Activated T-cell treated with anti-CD3 and anti-CD28 coated beads, Interleukin-2, amount 50 U/mL, for 4 hours (primary cell): ENCODE results near the gene ALKBH3. TPM values are rescaled to one million over a fixed set of nuclear protein-coding genes. Genes with fewer than 3 reads are reported as not detected.

ENCODE experiments used
- ATAC-seq, 2 donors: fragments of 200-7000 bp; cut with Tn5 transposase; one replicate each; pipeline ENCODE4 v1.10.0; 2021
- DNase-seq: peaks from one replicate; pipeline ENCODE4 v3.0.0-alpha.2; 2020
- H3K27me3 Mint-ChIP-seq: one replicate; pipeline ENCODE4 v1.8.0; 2021; ENCODE audit warnings: low read depth, mixed read lengths
- H3K36me3 Mint-ChIP-seq: one replicate; pipeline ENCODE4 v1.8.0; 2022; ENCODE audit warnings: mixed read lengths; ENCODE audit not compliant: insufficient read depth
- H3K4me1 Mint-ChIP-seq: one replicate; pipeline ENCODE4 v1.8.0; 2021; ENCODE audit warnings: low read depth, mixed read lengths
- H3K4me3 Mint-ChIP-seq: one replicate; pipeline ENCODE4 v1.8.0; 2021; ENCODE audit warnings: mild to moderate bottlenecking, moderate library complexity, mixed read lengths
- H3K9me3 Mint-ChIP-seq: one replicate; pipeline ENCODE4 v1.8.0; 2021; ENCODE audit warnings: mixed read lengths
- total RNA-seq, 3 donors: library from RNA; stranded (reverse); gene quantifications; one replicate each; pipeline ENCODE4 v1.2.1, GENCODE V29; 2021

Gene ALKBH3
- total RNA-seq, 3 donors from 2014 or later: 43.1 to 59.1 (median 58.0) TPM

DNA sequence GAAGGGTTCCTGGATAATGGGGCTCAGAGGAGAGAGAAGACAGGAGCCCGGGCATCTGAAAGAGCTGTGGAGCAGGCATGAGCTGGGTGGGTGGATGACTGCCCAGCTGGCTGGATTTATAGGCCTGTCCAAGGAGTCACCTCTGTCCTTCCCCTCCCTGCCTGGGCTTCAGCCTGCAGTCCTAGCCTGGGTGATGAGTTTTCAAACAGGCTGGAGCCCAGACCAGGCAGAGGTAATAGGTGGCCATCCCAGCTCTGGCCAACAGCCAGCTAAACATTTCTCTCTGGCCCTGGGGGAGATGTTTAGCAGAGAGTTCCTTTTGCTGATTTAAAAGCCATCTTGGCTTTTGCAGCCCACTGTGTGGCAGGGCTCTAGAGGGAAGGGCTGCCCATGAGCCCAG, 67.2 kb downstream of the ALKBH3 start:
- Mint-ChIP-seq H3K4me1 (peaks cover 13% of the 10 kb centered on the region), H3K4me3 (no peak overlapping the region), H3K9me3 (no peaks in the 10 kb centered on the region), H3K27me3 (peaks cover 61% of the 10 kb centered on the region), H3K36me3 (no peaks in the 10 kb centered on the region)
- no peak for DNase-seq
- no peak for ATAC-seq

DNA sequence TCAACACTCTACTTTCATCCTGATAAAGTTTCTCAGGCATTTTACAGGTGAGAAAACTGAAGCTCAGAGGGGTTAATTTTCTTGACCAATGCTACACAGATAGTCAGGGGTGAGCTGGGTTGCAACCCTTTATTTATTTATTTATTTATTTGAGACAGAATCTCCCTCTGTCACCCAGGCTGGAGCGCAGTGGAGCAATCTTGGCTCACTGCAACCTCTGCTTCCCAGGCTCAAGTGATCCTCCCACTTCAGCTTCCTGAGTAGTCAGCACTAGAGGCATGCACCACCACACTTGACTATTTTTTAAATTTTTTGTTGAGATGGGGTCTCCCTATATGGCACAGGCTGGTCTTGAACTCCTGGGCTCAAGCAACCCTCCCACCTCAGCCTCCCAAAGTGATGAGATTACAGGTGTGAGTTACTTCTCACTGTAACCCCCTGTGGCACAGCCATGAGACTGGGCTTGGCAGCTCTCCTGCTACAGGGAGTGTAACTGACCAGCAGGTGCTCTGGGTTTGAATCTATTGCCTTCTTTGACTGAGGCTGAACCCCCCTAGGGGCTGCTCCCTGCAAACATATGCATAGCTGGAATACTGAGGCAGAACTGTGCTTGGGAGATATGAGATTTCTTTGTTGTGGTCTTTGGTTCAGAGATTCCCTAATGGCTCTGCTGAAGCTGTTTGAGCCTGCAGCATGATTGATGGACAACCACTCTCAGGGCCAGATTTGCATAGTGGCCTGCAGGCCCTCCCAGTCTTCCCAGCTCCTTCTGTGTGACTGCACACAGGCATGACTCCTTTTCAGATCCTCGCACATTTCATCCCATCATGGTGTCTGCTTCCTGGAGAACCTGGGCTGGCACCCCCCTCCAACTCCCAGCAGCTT, 68.0 kb downstream of the ALKBH3 start:
- Mint-ChIP-seq H3K36me3 (no peaks in the 10 kb centered on the region), H3K4me3 (no peak overlapping the region), H3K9me3 (no peaks in the 10 kb centered on the region), H3K27me3 (peaks cover 61% of the 10 kb centered on the region), H3K4me1 (peaks cover 10% of the 10 kb centered on the region)
- DNase-seq: no peak
- ATAC-seq: no peak

DNA sequence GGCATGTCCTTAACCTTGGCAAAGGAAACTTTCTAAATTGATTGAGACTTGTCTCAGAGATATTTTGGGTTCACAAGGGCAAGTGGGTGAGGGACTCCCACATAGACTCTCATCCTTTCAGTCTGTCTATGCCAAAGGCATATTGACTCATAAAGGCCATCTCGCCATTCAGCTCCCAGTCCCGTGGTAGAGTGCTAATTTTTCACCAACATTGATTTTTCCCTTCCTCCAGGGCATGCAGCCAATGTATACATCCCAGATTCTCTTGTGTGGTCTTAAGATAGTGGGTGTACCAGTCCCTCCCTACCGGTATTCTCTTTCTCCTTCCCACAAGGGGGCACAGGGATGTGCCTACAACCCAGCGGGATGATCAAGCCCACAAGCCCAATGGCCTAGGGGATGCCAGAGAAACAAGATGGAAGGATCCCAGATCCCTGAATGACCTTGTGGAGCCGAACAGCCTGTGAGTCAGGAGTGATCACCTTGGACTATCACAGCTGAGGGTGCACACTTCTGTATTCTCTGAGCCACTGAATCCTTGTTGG, 69.8 kb downstream of the ALKBH3 start:
- H3K27me3 Mint-ChIP-seq: peaks cover 52% of the 10 kb centered on the region
- DNase-seq: no peak
- no peaks in the 10 kb centered on the region for H3K4me1 Mint-ChIP-seq
- H3K4me3 Mint-ChIP-seq: no peak overlapping the region
- ATAC-seq: no peak
- no peaks in the 10 kb centered on the region for H3K9me3 Mint-ChIP-seq
- no peaks in the 10 kb centered on the region for H3K36me3 Mint-ChIP-seq

DNA sequence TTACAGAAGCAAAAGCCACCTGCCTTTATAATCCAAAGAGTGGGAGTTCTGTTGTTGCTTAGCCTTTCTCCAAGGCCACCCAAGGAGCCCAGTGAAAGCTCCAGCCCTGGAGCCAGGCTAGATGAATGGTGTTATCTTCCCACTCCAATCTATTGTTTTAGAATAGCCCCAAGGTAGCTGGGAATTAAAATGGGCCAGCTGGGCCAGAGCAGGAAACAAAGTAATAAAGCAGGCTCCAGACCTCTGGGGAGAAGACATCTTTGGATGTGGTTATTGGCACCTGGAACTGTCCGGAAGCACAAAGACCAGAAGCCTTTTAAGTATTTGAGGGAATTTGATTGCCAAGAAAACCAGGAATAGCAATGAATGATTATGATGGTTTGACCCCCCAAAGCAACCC, 70.6 kb downstream of the ALKBH3 start:
- Mint-ChIP-seq H3K4me3 (no peak overlapping the region), H3K36me3 (no peaks in the 10 kb centered on the region), H3K9me3 (no peaks in the 10 kb centered on the region), H3K4me1 (no peaks in the 10 kb centered on the region), H3K27me3 (peaks cover 45% of the 10 kb centered on the region)
- DNase-seq: no peak
- no peak for ATAC-seq

DNA sequence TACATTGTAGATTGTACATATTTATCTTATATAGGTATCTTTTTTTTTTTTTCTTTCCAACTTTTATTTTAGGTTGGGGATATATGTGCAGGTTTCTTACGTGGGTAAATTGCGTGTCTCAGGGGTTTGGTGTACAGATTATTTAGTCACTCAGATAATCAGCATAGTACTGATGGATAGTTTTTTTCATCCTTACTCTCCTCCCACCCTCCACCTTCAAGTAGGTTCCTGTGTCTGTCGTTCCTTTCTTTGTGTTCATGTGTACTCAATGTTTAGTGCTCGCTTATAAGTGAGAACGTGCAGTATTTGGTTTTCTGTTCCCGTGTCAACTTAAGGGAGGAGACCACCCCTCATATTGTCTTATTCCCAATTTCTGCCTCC, 71.4 kb downstream of the ALKBH3 start:
- Mint-ChIP-seq H3K4me1 (no peaks in the 10 kb centered on the region), H3K9me3 (no peaks in the 10 kb centered on the region), H3K4me3 (no peak overlapping the region), H3K27me3 (peaks cover 41% of the 10 kb centered on the region), H3K36me3 (no peaks in the 10 kb centered on the region)
- DNase-seq (no peak), ATAC-seq (no peak)

DNA sequence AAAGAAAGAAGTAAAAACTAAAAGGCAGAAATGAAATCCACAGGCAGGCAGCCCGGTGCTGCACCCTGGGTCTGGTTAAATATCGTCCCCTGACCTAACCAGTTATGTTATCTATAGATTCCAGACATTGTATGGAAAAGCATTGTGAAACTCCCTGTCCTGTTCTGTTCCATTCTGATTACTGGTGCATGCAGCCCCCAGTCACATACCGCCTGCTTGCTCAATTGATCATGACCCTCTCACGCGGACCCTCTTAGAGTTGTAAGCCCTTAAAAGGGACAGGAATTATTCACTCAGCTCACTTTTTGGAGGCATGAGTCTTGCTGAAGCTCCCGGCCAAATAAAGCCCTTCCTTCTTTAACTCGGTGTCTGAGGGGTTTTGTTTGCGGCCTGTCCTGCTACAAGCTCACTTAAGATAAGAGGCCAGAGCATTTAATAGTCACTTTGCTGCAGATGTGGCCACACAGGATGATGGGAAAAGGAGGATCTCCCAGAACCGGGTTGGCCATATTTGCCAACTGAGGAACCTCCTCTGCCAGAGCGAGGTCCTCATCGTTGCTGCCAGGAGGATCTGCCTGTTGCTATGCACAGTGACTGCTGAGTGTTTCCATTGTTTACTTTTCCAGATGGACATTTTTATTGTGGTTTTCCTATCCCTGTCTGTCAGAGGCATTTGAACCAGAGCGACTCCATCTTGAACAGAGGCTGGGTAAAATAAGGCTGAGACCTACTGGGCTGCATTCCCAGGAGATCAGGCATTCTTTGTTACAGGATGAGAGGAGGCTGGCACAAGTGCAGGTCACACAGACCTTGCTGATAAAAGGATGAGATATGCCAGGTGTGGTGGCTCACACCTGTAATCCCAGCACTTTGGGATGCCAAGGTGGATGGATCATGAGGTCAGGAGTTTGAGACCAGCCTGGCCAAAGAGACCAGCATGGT, 72.0 kb downstream of the ALKBH3 start:
- H3K27me3 Mint-ChIP-seq: peaks cover 35% of the 10 kb centered on the region
- no peak for ATAC-seq
- DNase-seq: no peak

DNA sequence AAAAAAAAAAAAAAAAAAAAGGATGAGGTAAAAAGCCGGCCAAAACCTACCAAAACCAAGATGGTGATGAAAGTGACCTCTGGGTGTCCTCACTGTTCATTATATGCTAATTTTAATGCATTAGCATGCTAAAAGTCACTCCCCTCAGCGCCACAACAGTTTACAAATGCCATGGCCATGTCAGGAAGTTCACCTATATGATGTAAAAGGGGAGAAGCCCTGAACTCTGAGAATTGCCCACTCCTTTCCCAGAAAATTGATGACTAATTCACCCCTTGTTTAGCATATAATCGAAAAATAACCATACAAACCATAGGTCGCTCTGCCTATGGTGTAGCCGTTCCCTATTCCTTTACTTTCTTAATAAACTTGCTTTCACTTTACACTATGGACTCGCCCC, 72.9 kb downstream of the ALKBH3 start:
- no peak overlapping the region for H3K4me3 Mint-ChIP-seq
- DNase-seq: no peak
- no peak for ATAC-seq
- H3K27me3 Mint-ChIP-seq: peaks cover 34% of the 10 kb centered on the region
- no peaks in the 10 kb centered on the region for H3K36me3 Mint-ChIP-seq
- H3K9me3 Mint-ChIP-seq: no peaks in the 10 kb centered on the region
- H3K4me1 Mint-ChIP-seq: no peaks in the 10 kb centered on the region

More for the DNA sequence above, 72.0 kb downstream of the ALKBH3 start:
- no peak overlapping the region for H3K4me3 Mint-ChIP-seq
- no peaks in the 10 kb centered on the region for H3K36me3 Mint-ChIP-seq
- H3K4me1 Mint-ChIP-seq: no peaks in the 10 kb centered on the region
- no peaks in the 10 kb centered on the region for H3K9me3 Mint-ChIP-seq

DNA sequence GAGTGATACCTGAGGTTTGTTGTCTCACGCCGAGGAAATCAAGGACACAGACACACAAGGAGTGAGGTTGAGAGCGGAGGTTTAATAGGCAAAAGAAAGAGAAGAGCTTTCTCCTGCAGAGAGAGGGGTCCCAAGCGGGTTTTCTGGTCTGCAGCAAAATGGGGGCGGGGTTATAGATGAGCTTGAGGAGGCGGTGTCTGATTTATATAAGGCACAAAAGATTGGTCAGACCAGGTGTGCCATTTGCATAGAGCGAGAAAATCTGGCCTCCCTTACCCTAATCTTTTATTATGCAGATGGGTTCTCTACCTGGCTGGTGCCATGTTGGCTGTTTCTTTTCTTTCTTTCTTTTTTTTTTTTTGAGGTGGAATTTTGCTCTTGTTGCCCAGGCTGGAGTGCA, 73.6 kb downstream of the ALKBH3 start:
- H3K27me3 Mint-ChIP-seq: peaks cover 30% of the 10 kb centered on the region
- no peaks in the 10 kb centered on the region for H3K36me3 Mint-ChIP-seq
- no peak for DNase-seq
- no peak overlapping the region for H3K4me3 Mint-ChIP-seq
- no peaks in the 10 kb centered on the region for H3K9me3 Mint-ChIP-seq
- ATAC-seq: no peak
- no peaks in the 10 kb centered on the region for H3K4me1 Mint-ChIP-seq

DNA sequence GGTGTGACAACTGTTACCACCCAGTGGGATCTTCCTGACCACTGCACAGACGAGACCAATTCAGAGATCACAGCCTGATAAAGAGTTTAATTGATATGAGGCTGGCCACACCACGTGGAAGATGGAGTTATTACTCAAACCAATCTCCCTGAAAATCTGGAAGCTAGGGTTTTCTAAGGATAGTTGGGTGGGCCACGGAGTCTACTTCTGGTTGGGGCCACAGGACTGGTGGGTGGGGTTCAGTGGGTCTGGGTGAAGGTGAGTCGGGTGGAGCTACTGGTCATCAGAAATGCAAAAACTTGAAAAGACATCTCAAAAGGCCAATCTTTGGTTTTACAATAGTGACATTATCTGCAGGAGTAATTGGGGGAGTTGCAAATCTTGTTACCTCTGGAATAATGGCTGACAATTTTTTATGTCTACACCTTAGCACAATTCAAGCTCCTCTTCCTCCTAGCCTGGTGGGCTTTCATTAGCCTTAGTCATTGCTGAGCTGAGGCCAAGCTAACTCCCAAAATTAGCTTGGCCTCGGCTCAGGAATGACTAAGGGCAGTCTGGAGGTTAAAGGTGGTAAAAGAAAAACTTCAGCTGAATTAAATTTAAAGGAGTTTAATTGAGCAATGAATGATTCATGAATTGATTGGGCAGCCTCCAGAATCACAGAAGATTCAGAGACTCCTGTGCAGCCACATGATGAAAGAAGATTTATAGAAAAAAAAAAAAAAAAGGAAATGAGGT, 74.9 kb downstream of the ALKBH3 start:
- H3K27me3 Mint-ChIP-seq: peaks cover 30% of the 10 kb centered on the region
- ATAC-seq (no peak), DNase-seq (no peak)
- H3K36me3 Mint-ChIP-seq: no peaks in the 10 kb centered on the region
- H3K4me3 Mint-ChIP-seq: no peak overlapping the region
- H3K9me3 Mint-ChIP-seq: no peaks in the 10 kb centered on the region
- H3K4me1 Mint-ChIP-seq: no peaks in the 10 kb centered on the region

DNA sequence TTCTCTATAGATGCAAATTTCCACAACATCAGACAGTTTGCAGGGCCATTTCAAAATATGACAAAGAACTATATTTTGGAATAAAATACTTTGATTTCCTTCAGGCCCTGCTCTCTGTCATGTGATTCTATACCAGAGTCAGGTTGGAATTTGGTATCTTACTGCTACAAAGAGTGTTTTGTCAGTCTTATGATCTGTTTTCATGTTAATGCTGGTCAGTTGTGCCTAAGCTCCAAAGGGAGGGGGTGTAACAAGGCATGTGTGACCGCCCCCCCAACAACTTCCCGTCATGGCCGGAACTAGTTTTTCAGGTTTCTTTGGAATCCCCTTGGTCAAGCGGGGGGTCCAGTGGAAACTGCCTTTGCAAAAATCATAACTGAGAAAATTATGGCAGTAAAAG, 76.9 kb downstream of the ALKBH3 start:
- H3K27me3 Mint-ChIP-seq: peaks cover 31% of the 10 kb centered on the region
- H3K4me1 Mint-ChIP-seq: no peaks in the 10 kb centered on the region
- H3K36me3 Mint-ChIP-seq: no peaks in the 10 kb centered on the region
- H3K9me3 Mint-ChIP-seq: no peaks in the 10 kb centered on the region
- ATAC-seq (no peak), DNase-seq (no peak)
- no peak overlapping the region for H3K4me3 Mint-ChIP-seq

DNA sequence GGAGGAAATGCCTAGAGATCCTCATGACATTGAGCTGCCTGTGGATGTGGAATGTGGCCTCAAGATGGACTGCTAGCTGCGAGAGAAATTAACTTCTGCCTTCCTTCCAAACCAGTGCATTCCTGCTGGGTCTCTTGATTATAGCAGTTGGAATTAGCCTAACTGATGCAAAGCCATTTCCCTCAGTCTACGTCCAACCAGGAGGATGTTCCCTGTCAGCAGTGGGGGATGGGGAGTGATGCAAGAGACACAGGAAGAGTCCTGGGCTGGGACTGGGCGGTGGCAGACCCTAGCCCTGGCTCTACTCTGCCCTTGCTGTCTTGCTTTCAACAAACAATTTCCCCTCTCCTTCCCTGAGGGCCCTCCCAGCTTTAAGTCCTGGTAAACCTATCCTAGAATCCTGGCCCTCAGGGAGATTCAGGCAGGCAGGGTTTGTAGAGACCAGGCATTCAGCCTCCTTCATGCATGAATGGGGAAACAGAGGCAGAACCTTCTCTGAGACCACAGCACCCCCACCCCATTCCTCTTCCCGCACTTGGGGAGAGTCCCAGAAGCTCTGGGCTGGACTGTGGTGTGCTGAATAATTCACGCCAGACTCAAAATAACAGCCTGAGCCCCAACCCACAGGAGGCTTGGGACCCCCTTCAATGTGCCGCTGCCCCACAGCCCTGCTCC, 78.8 kb downstream of the ALKBH3 start:
- DNase-seq: no peak
- H3K4me1 Mint-ChIP-seq: no peaks in the 10 kb centered on the region

DNA sequence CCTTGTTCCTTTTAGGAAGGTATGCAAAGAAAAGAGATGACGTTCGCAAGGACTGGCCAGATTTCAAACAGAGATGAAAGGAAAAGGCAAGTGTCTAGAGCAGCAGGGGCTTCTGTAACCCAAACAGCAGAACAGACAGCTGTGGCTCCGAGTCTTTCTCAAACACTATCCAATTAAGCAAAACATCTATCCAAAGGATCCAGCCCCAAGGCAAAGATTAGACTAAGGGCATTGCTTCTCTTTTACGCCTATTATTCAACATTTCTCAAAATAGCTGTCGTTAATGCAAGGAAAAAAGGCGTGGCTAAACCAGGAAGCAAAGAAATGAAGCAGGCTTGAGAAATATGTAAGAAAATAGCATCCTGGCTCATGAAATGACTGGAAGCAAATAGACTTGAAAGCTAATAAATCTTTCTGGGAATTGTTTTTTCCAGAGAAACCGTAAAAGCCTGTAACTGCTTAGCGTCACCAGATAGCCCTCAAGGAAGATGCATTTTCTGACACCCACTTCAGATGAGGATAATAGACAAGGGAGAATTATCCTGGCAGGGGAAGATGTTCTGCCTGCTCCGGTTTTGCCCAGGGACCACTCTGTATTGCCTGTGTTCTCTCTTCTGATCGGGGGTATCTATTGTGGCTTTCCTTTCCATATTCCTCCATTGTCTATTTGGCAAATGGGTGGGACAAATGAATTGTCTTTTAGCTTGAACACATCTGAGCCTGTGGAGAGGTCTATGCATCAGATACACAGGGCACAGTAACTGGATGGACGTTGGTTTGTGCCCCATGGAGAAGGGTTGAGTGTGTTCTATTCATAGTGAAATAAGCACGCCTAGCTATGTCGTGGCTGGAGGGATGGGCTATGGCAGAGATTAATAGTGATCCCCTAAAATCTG, 82.0 kb downstream of the ALKBH3 start:
- peaks cover 4% of the 10 kb centered on the region for H3K9me3 Mint-ChIP-seq
- no peaks in the 10 kb centered on the region for H3K4me1 Mint-ChIP-seq
- DNase-seq (no peak), ATAC-seq (no peak)
- no peaks in the 10 kb centered on the region for H3K36me3 Mint-ChIP-seq
- H3K4me3 Mint-ChIP-seq: no peak overlapping the region
- H3K27me3 Mint-ChIP-seq: peaks cover 26% of the 10 kb centered on the region

More for the DNA sequence above, 78.8 kb downstream of the ALKBH3 start:
- ATAC-seq: no peak
- Mint-ChIP-seq H3K36me3 (no peaks in the 10 kb centered on the region), H3K27me3 (peaks cover 32% of the 10 kb centered on the region), H3K4me3 (no peak overlapping the region), H3K9me3 (no peaks in the 10 kb centered on the region)

DNA sequence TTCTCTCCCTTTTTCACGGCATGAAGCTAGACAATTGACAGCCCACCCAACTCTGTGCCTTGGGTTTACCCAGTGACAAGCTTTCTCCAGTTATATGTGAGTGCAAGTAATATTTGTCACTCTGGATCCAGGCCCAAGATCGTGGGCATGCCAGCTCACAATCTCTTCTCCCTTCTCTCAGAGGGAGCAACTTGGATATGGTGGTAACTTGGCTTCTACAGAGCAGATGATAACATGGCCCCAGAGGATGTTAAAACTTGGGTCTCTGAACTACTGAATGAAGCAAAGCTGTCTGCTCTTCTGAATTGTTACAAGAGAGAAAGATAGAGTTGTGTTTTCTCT, 82.6 kb downstream of the ALKBH3 start:
- H3K27me3 Mint-ChIP-seq: peaks cover 29% of the 10 kb centered on the region
- no peak for ATAC-seq
- no peaks in the 10 kb centered on the region for H3K4me1 Mint-ChIP-seq
- DNase-seq: no peak
- peaks cover 4% of the 10 kb centered on the region for H3K9me3 Mint-ChIP-seq
- H3K4me3 Mint-ChIP-seq: no peak overlapping the region
- no peaks in the 10 kb centered on the region for H3K36me3 Mint-ChIP-seq
